Thyroid gland (tissue), 4 donors: ENCODE data around the gene ZCCHC18. TPM values are rescaled to one million over a fixed set of nuclear protein-coding genes. Genes with fewer than 3 reads are reported as not detected.
"Not testable (repeated sequence)": the region's sequence is repeated elsewhere in the genome, so short reads cannot be mapped to it uniquely, and the experiment has no call there.

Source experiments
- DNase-seq, 2 donors: peaks; one replicate each; pipeline ENCODE4 v3.0.0-alpha.2; 2019
- H3K27ac ChIP-seq, 3 donors: fragments of 200-600 bp; sonication (generic); 1 replicate in 2 of 3; 2 replicates in 1 of 3; pipeline ENCODE4 v1.5.1; 2016 to 2019; ENCODE audit warnings: mild to moderate bottlenecking in 1 of 3, moderate library complexity in 1 of 3
- H3K27me3 ChIP-seq: fragments of 200-600 bp; sonication (generic); one replicate; pipeline ENCODE4 v1.5.1; 2019
- H3K36me3 ChIP-seq, 2 donors: fragments of 200-600 bp; sonication (generic); one replicate each; pipeline ENCODE4 v1.5.1; 2016 to 2019
- H3K4me1 ChIP-seq, 2 donors: fragments of 200-600 bp; sonication (generic); one replicate each; pipeline ENCODE4 v1.5.1; 2017 to 2019
- H3K4me3 ChIP-seq, 3 donors: fragments of 200-600 bp; sonication (generic); replicated peaks in 1 of 3; 1 replicate in 2 of 3; 2 replicates in 1 of 3; pipeline ENCODE4 v1.5.1; 2016; ENCODE audit warnings: mild to moderate bottlenecking in 1 of 3
- H3K9me3 ChIP-seq: fragments of 200-600 bp; sonication (generic); one replicate; pipeline ENCODE4 v1.5.1; 2017
- CTCF ChIP-seq, 6 experiments: fragments of 200-600 bp in 3 of 6; fragments of 450-650 bp in 3 of 6; sonication (generic) in 3 of 6; IDR thresholded peaks; one replicate each; pipeline ENCODE4 v1.5.1; 2016 to 2019; ENCODE audit warnings: antibody characterized with exemption in 6 of 6, mild to moderate bottlenecking in 2 of 6, inconsistent platforms in 1 of 6, moderate library complexity in 1 of 6
- POLR2A ChIP-seq, 2 donors: fragments of 450-650 bp; IDR thresholded peaks; one replicate each; pipeline ENCODE4 v1.6.1; 2017; ENCODE audit warnings: antibody characterized with exemption in 2 of 2, mild to moderate bottlenecking in 2 of 2, moderate library complexity in 1 of 2
- WGBS, 2 donors: methylation state at CpG; one replicate each; pipeline ENCODE4 v1.1.5; 2017; 5-methylcytosine and 5-hydroxymethylcytosine counted together
- intact Hi-C: fragments of 100-400 bp; cut with DNase I; formaldehyde crosslinking; loops from one replicate; pipeline ENCODE4 v1.15.1; 2023
- total RNA-seq, 4 donors: library from RNA; depleted of rRNA; stranded (reverse); fragments of >200 nt; gene quantifications; one replicate each; pipeline ENCODE4 v1.2.3, GENCODE V29; 2016

ZCCHC18 gene
- total RNA-seq, 4 donors from 2014 or later: 0.21 to 0.67 TPM; not detected in 2

- no peaks in the 10 kb centered on the region for H3K4me1 ChIP-seq
- WGBS, 2 donors: 60 to 68% methylated on average over 10 of the region's 11 CpGs
- no peaks in the 10 kb centered on the region for H3K27me3 ChIP-seq
- peak; percentile 8 to 22 for DNase-seq
- H3K4me3 ChIP-seq: no peak overlapping the region
- H3K27ac ChIP-seq: no peak overlapping the region
- intact Hi-C loops: no loop called here
- H3K9me3 ChIP-seq: no peaks in the 10 kb centered on the region
- H3K36me3 ChIP-seq: no peaks in the 10 kb centered on the region
- TF ChIP-seq POLR2A (IDR thresholded peaks at IDR 0.05) (no peak), CTCF (IDR thresholded peaks at IDR 0.05) (no peak)
These were observed 6.7 kb upstream of the ZCCHC18 start for GRCh38 chrX:104105330-104106262.

- Histone ChIP-seq H3K9me3 (no peaks in the 10 kb centered on the region), H3K36me3 (no peaks in the 10 kb centered on the region), H3K4me1 (no peaks in the 10 kb centered on the region), H3K4me3 (no peak overlapping the region), H3K27me3 (no peaks in the 10 kb centered on the region), H3K27ac (no peak overlapping the region)
- TF ChIP-seq POLR2A (IDR thresholded peaks at IDR 0.05) (no peak), CTCF (IDR thresholded peaks at IDR 0.05) (no peak)
- no peak for DNase-seq
- WGBS, 2 donors: 91% methylated on average over 1 of the region's 1 CpG
- intact Hi-C loops: no loop called here
These were observed 3.4 kb upstream of the ZCCHC18 start for GRCh38 chrX:104108955-104109354.

GRCh38 chrX:104110491-104111240, 1.7 kb upstream of the ZCCHC18 start:
- intact Hi-C loops, H3K27me3 ChIP-seq, H3K27ac ChIP-seq, H3K4me1 ChIP-seq, H3K4me3 ChIP-seq, DNase-seq, H3K36me3 ChIP-seq, H3K9me3 ChIP-seq: not testable (repeated sequence)
- WGBS, 2 donors: 70 to 78% methylated on average over 4 to 5 of the region's 6 CpGs

- no peaks in the 10 kb centered on the region for H3K9me3 ChIP-seq
- DNase-seq: peak; percentile 47 to 56
- WGBS, 2 donors: 4 to 10% methylated on average over 11 to 21 of the region's 24 CpGs
- H3K4me3 ChIP-seq: peak overlapping the region in 1 of 3 donors; percentile 26
- H3K27ac ChIP-seq: no peak overlapping the region
- no peaks in the 10 kb centered on the region for H3K27me3 ChIP-seq
- intact Hi-C loops: no loop called here
- H3K36me3 ChIP-seq: no peaks in the 10 kb centered on the region
- TF ChIP-seq POLR2A (IDR thresholded peaks at IDR 0.05) (no peak), CTCF (IDR thresholded peaks at IDR 0.05) (peak in 2 of 6 experiments; percentile 32 to 50)
- H3K4me1 ChIP-seq: no peaks in the 10 kb centered on the region
These were observed 1.1 kb downstream of the ZCCHC18 start for GRCh38 chrX:104113222-104113965.

- H3K27me3 ChIP-seq: no peaks in the 10 kb centered on the region
- DNase-seq: no peak
- H3K9me3 ChIP-seq: no peaks in the 10 kb centered on the region
- H3K4me1 ChIP-seq: no peaks in the 10 kb centered on the region
- H3K36me3 ChIP-seq: no peaks in the 10 kb centered on the region
- no peak overlapping the region for H3K4me3 ChIP-seq
- TF ChIP-seq CTCF (IDR thresholded peaks at IDR 0.05) (no peak), POLR2A (IDR thresholded peaks at IDR 0.05) (no peak)
- no peak overlapping the region for H3K27ac ChIP-seq
- intact Hi-C loops: no loop called here
These were observed 5.4 kb downstream of the ZCCHC18 start for GRCh38 chrX:104117759-104118158.
